SHP77 (cell line): ENCODE data around the gene HPD.
"Not testable (repeated sequence)": the region's sequence is repeated elsewhere in the genome, so short reads cannot be mapped to it uniquely, and the experiment has no call there.

Experiments
- DNase-seq, 2 experiments: peaks; one replicate each; lab custom pipeline; 2025; lab: John Stamatoyannopoulos, UW

The HPD gene

DNA sequence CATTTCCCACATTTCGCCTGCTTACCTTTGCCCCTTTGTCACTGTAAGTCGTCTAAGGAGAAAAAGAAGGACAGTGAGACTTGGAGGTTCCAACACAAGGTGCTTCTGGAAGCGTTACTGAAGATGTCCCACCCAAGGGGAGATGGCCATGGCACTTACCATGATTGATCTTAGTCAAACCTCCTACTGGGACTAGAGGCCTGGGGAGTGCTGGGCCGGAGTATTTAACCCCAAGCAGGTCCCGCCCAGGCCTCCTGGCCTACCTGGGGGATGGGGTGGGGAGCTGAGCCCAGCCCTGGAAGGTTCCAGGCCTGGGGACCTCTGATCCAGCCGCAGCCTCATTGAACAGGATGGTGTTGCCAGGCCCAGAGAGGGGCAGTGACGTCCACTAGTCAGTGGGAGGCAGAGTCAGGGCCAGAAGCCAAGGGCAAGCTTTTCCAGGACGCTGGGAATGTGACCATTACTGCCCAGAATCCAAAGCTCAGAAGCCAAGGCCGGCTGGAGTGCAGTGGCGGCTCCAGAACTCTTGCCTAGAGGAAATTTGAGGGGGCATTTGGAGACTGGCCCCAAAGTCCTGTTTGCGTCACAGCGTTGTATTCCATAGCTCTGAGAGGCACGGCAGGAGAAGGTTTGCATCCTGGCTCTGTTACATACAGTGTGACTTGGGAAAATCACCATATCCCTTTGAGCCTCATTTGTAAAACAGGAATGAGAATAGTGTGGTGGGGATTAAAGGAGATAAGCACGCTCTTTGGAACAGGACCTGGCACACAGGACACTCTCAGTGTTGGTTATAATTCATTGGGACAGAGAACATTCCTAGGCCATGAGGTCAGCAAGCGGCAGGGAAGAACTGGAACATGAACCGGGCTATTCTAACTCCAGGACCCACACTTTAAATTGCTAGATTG lies at the start of gene HPD:
HPD (minus strand) TSS at position 198 of the 911 bp plus-strand sequence; CDS start at position 162, 36 bp downstream.
- DNase-seq: no peak

DNA sequence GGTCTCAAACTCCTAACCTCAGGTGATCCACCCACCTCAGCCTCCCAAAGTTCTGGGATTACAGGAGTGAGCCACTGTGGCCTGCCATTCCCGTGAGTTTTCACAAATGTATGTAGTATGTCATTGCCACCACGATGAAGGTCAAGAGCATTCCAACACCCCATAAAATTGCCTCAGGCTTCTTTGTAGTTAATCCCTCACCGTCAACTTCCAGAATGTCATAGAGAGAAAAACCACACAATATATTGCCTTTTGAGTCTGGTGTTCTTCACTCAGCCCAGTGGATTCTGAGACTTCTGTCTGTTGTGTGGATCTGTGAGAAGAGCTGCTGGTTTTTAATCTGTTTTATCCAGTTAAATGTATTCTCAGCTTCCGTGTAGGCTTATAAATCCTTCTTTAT lies 47.1 kb upstream of the HPD start:
- no peak for DNase-seq

DNA sequence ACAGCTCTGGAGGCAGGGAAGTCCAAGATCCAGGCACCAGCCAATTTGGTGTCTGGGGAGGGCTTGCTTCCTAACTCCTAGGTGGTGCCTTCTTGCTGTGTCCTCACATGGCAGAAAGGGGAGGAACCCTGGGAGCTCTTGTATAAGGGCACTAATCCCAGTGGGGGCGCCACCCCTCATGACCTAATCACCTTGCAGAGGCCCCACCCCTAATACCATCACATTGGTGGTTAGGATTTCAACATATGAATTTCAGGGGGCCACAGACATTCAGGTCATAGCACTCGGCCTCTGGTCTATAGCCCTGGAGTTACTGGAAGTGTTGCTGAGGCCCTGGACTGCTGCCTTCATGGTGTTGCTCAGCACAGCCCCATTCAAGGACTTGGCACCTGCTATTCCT lies 44.5 kb upstream of the HPD start:
- DNase-seq: no peak

DNA sequence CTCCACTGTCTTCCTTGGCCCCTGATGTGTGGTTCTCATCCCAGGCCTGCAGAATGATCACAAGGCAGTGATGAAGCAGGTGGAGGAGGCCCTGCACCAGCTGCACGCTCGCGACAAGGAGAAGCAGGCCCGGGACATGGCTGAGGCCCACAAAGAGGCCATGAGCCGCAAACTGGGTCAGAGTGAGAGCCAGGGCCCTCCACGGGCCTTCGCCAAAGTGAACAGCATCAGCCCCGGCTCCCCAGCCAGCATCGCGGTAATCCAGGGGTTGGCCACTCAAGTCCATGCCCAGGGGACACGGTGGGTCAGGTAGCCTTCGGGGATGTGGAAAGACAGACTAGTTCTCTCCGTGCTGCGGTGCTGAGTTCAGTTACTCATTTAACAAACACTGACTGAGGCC lies 40.9 kb upstream of the HPD start:
- no peak for DNase-seq

DNA sequence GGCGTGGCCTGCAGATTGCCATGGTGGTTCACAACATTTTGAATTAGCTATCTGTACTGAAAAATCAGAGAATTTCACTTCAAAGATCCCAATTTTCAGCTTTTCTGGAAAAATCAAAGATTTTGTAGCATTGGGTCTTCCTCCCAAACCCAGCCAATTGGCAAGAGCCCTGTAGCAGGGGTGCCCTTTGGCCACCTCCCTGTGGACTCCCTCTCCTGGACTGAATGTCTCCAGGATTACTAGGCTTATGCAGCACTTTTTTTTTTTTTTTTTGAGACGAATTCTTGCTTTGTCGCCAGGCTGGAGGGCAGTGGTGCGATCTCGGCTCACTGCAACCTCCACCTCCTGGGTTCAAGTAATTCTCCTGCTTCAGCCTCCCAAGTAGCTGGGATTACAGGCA lies 39.6 kb upstream of the HPD start:
- no peak for DNase-seq

DNA sequence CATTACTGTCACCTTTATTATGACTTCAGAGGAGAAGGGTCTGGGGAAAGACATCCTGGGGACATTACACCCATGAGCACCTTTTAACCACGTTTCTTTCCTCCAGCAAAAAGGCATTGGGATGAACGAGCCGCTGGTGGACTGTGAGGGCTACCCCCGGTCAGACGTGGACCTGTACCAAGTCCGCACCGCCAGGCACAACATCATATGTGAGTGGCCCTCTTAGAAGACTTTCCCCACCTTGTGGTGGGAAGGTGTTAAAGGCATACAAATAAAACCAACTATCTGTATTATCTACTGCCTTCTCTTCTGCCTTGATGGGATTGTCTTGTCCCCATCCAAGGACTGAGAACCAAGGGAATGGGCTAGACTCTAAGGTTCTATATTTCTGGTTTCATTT lies 36.0 kb upstream of the HPD start:
- no peak for DNase-seq

DNA sequence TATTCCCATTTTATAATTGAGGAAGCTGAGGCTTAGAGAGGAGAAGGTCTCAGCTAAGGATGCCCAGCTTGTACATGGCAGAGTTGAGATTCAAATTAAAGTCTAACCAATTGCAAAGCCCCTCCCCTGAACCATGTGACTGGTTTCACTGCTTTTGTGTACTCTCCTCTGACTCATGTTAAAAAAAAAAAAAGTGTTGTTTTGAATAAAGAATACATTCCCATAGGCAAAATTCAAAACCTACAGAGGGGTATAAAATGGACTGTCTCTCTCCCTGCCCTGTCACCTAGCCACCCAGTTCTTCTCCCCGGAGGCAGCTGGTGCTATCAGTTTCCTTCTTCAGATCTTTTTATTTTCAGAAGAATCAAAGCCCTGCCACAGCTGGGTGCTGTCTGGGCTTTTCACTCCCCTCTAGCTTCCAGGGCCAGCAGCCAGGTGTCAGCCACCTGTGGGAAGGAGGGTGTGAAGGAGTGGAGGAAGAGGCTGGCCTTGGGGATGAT lies 35.4 kb upstream of the HPD start:
- DNase-seq: no peak

DNA sequence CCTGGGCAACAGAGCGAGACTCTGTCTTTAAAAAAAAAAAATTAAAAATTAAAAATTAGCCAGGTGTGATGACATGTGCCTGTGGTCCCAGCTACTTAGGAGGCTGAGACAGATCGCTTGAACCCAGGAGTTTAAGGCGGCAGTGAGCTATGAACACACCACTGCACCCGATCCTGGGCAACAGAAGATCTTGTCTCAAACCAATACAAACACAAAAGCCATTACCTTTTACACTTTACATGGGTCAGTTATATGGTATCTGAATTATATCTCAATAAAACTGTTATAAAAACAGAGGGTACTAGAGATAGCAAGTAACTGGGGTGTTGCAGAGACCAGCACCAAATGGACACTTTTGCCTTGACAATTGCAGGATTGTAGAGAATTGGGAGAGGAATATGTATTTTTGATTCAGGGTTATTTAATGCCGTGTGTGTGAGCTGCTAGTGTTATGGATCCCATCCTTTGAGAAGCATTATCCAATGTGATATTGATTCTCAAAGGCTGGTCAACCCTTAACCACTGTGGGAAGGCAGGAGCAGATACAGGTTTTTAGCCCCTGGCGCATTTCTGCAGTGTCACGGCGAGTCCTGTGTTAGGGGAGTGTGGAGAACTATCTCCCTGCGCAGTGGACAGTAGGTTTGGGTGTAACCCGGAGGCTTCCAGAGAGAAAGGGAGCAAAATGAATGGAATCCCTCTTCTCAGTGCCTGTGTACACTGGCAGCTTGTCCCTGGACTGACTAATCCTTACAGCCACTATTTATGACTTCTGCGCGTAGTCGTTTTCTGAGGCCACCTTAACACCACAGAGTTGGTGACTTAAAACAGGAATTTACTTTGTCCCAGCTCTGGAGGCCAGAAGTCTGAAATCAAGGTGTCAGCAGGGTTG lies 34.3 kb upstream of the HPD start:
- DNase-seq: no peak

DNA sequence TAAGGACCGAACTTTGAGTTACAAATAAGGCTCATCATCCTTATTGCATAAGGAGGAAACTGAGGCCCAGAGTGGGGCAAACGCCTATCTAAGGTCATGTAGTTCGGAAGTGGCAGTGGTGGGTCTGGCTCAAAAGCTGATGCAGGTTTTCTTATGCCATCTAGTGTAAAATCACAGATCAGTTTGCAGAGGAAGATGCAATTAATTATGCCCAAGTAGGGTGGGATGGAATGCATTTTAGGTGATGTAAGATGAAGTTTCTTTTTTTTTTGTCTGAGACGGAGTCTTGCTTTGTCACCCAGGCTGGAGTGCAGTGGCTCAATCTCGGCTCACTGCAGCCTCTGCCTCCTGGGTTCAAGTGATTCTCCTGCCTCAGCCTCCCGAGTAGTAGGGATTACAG lies 31.0 kb upstream of the HPD start:
- DNase-seq: not testable (repeated sequence)

DNA sequence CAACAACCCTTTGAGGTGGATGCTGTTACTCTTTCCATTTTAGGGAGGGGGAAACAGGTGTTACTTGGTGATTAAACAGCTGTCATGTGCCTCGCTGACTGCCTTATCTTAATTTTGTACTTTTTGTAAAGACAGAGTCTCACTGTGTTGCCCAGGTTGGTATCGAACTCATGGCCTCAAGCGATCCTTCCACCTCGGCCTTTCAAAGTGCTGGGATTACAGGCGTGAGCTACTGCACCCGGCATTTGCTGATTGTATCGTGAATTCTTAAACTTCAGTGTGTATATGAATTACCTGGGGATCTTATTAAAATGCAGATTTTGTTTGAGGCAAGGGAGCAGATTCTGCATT lies 30.6 kb upstream of the HPD start:
- no peak for DNase-seq

DNA sequence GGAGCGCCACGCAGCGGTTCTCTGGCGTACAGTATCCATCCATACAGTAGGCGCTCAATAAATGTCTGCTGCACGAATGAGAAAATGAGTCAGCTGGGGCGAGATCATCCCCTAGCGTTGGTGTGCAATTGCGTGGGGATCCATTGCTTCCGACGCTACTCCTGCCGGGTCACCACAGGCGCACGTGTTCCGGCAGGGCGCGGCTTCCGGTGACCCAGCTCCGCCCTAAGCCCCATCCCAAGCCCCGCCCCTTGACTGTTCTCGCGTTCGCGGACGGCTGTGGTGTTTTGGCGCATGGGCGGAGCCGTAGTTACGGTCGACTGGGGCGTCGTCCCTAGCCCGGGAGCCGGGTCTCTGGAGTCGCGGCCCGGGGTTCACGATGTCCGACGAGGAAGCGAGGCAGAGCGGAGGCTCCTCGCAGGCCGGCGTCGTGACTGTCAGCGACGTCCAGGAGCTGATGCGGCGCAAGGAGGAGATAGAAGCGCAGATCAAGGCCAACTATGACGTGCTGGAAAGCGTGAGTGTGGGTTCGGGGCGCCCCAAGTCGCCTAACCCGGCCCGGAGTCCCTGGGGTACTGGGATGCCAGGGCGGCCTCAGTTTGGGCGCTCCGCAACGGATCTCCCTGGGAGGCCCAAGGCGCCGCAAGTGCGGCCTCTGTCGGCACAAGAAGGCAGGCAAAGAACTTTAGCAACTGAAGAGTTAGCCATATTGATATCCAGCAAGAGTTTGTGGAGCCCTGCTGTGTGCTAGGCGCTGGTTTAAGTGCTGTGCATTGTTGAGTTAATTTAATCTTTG lies 30.0 kb upstream of the HPD start, which contains the start of gene PSMD9:
PSMD9 (plus strand) TSS at position 313 of the 796 bp plus-strand sequence; CDS start at position 380, 67 bp downstream.
- peak; percentile 97 for DNase-seq

DNA sequence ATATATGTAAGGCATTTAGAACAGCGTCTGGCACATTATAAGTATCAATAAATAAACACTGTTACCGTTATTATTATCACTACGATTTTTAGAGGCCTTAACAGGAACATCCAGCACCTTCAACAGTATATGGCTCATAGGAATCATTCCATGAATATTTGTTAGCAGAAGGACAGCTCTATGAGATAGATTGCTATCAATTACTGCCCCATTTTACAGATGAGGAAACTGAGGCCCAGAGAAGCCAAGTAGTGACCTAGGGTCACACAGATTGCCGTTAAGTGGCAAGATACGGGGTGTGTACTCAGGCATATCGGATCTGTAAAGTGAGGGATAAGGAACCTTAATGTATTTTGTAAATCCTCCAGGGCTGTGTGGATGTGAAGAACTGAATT lies 29.4 kb upstream of the HPD start:
- DNase-seq: no peak

DNA sequence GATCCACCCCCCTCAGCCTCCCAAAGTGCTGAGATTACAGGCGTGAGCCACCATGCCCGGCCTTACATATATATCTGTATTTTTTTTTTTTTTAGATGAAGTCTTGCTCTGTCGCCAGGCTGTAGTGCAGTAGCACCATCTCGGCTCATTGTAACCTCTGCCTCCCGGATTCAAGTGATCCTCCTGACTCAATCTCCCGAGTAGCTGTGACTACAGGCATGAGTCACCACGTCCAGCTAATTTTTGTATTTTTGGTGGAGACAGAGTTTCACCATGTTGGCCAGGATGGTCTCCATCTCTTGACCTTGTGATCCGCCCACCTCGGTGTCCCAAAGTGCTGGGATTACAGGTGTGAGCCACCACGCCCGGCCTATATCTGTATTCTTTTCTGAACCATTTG lies 26.5 kb upstream of the HPD start:
- not testable (repeated sequence) for DNase-seq

DNA sequence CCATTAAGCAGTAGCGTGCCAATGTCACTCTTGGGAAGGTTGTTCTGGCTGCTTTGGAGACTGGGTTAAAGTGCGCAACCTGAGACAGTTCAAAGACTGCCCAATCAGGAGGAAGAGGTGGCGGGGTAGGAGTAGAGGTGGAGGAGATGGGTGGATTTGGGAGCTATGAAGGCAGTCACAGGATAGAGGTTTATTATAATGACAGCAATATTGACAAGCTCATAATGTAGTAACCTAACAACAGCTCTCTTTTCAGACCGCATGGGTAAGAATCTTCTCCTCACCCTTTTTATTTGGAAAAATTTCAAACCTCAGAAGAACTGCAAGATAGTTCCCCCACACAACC lies 24.6 kb upstream of the HPD start:
- no peak for DNase-seq

DNA sequence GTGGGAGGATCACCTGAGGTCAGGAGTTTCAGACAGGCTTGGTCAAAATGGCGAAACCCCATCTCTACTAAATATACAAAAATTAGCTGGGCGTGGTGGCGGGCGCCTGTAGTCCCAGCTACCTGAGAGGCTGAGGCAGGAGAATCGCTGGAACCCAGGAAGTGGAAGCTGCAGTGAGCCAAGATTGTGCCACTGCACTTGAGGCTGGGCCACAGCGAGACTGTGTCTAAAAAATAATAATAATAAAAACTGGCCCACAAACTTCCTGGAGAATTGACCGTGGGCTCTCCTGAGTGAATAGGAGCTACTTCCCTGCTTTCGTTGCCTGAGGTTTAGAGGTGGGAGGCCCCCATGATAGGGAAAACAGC lies 17.4 kb upstream of the HPD start:
- DNase-seq: not testable (repeated sequence)

DNA sequence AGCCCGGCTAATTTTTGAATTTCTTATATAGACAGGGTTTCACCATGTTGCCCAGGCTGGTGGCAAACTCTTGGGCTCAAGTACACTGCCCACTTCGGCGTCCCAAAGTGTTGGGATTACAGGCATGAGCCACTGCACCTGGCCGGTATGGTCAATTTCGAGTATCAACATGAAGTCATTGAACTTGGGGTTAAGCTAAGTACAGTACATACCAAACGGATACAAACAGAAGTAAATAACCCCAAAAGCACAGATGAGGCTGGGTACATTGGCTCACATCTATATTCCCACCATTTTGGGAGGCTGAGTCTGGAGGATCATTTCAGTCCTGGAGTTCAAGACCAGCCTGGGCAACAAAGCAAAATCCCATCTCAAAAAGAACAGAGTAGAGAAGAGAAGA lies 16.9 kb upstream of the HPD start:
- DNase-seq: no peak

DNA sequence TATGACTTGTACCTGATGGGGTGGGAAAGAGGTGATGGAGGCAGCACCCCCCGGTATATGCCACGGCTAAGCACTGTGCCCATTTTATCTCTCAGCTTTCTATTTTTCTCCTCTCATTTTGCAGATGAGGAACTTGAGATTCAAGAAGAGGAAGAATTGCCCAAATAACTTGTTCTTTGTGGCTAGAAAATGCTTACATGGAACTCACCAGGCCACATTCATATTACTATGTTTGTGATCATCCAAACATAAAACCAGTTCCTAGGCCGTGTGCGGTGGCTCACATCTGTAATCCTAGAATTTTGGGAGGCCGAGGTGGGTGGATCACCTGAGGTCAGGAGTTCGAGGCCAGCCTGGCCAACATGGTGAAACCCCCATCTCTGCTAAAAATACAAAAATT lies 15.4 kb upstream of the HPD start:
- no peak for DNase-seq

DNA sequence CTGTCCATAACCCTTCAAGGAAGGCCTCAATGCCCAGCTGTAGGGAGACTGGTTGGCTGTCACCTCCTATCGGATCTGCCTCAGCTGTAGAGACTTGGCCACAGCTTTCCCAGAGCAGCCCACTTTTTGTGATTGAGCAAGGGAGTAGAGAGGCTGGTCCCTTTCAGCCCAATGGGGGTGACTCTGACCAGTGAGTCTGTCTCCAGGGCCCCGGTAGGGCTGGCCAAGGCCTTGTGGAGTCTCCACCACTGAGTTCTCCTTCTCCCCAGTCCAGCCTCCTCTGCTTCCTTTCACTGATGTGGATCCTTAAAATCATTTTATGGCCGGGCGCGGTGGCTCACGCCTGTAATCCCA lies 14.5 kb upstream of the HPD start:
- no peak for DNase-seq

DNA sequence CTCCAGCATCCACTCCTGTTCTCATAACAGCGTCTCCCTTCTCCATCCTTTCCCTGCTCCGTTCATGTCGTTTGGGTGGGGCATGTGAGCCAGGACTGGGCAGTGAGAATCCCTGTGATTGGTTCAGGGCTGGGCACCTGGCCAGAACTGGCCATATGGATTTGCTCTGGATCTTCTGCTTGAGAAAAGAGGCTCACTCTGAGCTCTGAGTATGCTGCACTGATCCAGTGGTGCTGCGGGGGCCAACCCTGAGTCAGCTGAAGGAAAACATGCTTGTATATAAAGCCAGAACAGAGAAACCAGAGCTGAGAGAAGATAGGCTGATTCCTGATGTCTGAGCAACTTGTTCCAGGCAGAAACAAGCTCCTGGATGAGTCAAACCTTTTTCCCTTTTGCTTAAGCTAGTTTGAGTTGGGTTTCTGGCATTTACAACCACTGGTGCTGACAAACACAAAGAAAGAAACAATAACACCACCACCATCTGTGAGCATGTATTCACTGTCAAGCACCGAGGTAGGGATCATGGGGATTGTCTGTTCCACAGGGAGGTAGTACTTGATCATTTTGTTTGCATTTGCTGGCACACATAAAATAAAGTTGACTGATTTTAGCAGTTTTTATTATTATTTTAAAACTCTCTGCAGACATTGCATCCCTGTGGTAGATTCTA lies 14.0 kb upstream of the HPD start:
- peak; percentile 63 to 75 for DNase-seq

DNA sequence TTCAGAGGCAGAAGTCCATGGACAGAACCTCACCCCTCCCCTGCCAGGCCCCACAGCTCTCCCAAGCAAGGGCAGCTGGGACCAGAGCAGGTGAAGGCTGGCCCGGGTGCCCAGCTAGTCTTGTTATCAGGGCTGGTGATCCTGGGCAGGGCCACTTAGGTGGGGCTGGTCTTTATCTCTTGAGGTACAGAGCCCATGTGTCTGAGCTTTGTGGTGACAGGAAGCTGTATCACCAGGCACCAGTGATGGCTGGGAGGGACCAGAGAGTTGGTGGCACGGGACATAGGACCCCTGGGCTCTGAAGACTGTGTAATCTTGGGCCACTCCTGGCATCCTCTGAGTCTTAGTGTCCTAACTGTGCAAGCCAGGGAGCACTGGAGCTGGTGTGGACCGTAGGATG lies 12.8 kb upstream of the HPD start:
- DNase-seq: no peak

DNA sequence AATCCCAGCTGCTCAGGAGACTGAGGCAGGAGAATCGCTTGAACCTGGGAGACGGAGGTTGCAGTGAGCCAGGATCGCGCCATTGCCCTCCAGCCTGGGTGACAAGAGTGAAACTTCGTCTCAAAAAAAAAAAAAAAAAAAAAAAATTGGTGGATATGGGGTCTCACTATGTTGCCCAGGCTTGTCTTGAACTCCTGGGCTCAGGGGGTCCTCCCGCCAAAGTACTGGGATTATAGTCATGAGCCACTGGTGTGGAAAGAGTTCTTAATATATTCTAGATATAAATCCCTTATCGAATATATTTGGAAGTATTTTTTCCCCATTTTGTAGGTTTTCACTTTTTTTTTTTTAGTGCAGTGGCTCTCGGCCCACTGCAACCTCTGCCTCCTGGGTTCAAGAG lies 10.6 kb upstream of the HPD start:
- not testable (repeated sequence) for DNase-seq

DNA sequence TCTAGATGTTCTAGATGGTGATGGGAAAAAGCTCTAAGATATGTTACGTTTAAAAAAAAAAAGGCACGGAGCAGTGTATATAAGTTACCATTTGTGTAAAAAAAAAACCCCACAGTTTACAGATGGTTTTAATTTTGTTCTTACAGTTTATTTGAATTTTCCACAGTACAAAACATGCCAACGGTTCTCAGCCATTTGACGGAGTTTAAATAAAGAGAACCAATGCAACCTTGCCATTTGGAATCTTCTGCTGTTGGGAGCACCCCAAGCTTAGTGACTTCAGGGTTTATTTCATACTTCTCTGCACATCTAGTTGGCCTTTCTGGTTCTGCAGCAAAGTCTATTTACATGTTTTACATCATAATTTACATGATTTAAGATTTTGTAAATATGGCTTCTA lies 7.7 kb upstream of the HPD start:
- no peak for DNase-seq
